PC-3 (cell line): ENCODE results near the gene POLE4.

Experiments
- CTCF ChIP-seq: fragments of 300-600 bp; sonication (generic); conservative IDR thresholded peaks from 2 replicates; pipeline ENCODE4 v1.5.1; 2017; ENCODE audit warnings: antibody characterized with exemption, low read depth, mild to moderate bottlenecking, low read length
- EZH2 ChIP-seq: fragments of 300-600 bp; sonication (generic); IDR thresholded peaks from one replicate; pipeline ENCODE4 v1.6.1; 2017; ENCODE audit warnings: antibody characterized with exemption, mild to moderate bottlenecking, low read length; ENCODE audit not compliant: unreplicated experiment
- EZH2phosphoT487 ChIP-seq: fragments of 300-600 bp; sonication (generic); IDR thresholded peaks from 2 replicates; pipeline ENCODE4 v1.6.1; 2018; ENCODE audit warnings: mild to moderate bottlenecking, antibody characterized with exemption, low read length, borderline replicate concordance

- TF ChIP-seq CTCF (no peak), EZH2 (no peak), EZH2phosphoT487 (no peak)
Observed at GRCh38 chr2:74916394-74916793, 42.0 kb upstream of the POLE4 start.
